Thoracic aorta (tissue), 2 donors: ENCODE results near the gene TRPM2. TPM values are rescaled to one million over a fixed set of nuclear protein-coding genes. Genes with fewer than 3 reads are reported as not detected.

Experiments
- ATAC-seq: fragments of 150-250 bp; one replicate; pipeline ENCODE4 v1.8.0; 2017; ENCODE audit warnings: low read depth; ENCODE audit not compliant: insufficient number of reproducible peaks, low FRiP score
- DNase-seq: peaks from one replicate; pipeline ENCODE4 v3.0.0-alpha.2; 2020; ENCODE audit warnings: low spot score
- H3K27ac ChIP-seq, 2 donors: fragments of 200-600 bp; sonication (generic); 1 replicate in 1 of 2; 2 replicates in 1 of 2; pipeline ENCODE4 v1.5.1; 2016; ENCODE audit warnings: mild to moderate bottlenecking in 2 of 2, moderate library complexity in 2 of 2
- H3K27me3 ChIP-seq: fragments of 200-600 bp; sonication (generic); replicated peaks from 2 replicates; pipeline ENCODE4 v1.6.0; 2016; ENCODE audit warnings: mild to moderate bottlenecking; ENCODE audit not compliant: insufficient read depth
- H3K36me3 ChIP-seq: fragments of 200-600 bp; sonication (generic); one replicate; pipeline ENCODE4 v1.5.1; 2016
- H3K4me1 ChIP-seq, 2 donors: fragments of 200-600 bp; sonication (generic); 1 replicate in 1 of 2; 2 replicates in 1 of 2; pipeline versions ENCODE4 v1.5.1 to v1.6.0; 2016; ENCODE audit warnings: low read depth in 2 of 2, mild to moderate bottlenecking in 1 of 2; ENCODE audit not compliant: control insufficient read depth in 1 of 2
- H3K4me3 ChIP-seq: fragments of 200-600 bp; sonication (generic); 2 replicates; pipeline ENCODE4 v1.5.1; 2016; ENCODE audit warnings: mild to moderate bottlenecking
- H3K9me3 ChIP-seq: fragments of 200-600 bp; sonication (generic); 2 replicates; pipeline ENCODE4 v1.5.1; 2016
- CTCF ChIP-seq: fragments of 200-600 bp; sonication (generic); IDR thresholded peaks from one replicate; pipeline ENCODE4 v1.5.1; 2019; ENCODE audit warnings: antibody characterized with exemption
- total RNA-seq, 2 donors: library from RNA; depleted of rRNA; stranded (reverse); fragments of >200 nt; gene quantifications; one replicate each; pipeline versions ENCODE4 v1.1.0 to v1.2.3, GENCODE V29; 2016

TRPM2 gene
- total RNA-seq, 2 donors from 2014 or later: 10.4 to 12.9 TPM

- no peaks in the 10 kb centered on the region for H3K27me3 ChIP-seq
- peaks cover 5% of the 10 kb centered on the region for H3K9me3 ChIP-seq
- H3K4me1 ChIP-seq: peaks cover 3 to 9% of the 10 kb centered on the region in 2 donors
- no peak for DNase-seq
- no peak for ATAC-seq
- no peak overlapping the region for H3K4me3 ChIP-seq
- no peaks in the 10 kb centered on the region for H3K36me3 ChIP-seq
- H3K27ac ChIP-seq: no peak overlapping the region
- no peak for TF ChIP-seq CTCF
Observed at GRCh38 chr21:44454058-44454457, 100.6 kb downstream of the TRPM2 start.

GRCh38 chr21:44454747-44455523 lies 101.5 kb downstream of the TRPM2 start, which contains the start of gene LRRC3:
LRRC3 (plus strand) TSS chr21:44455510; CDS start chr21:44456645, 1,135 bp downstream.
- TF ChIP-seq CTCF: no peak
- Histone ChIP-seq H3K9me3 (peaks cover 5% of the 10 kb centered on the region), H3K4me1 (peaks cover 3 to 9% of the 10 kb centered on the region in 2 donors), H3K36me3 (no peaks in the 10 kb centered on the region), H3K4me3 (peak within 1 kb of the TSS; percentile 80), H3K27ac (no peak within 1 kb of the TSS), H3K27me3 (no peaks in the 10 kb centered on the region)
- ATAC-seq: peak; percentile 42
- peak; percentile 45 for DNase-seq

DNA sequence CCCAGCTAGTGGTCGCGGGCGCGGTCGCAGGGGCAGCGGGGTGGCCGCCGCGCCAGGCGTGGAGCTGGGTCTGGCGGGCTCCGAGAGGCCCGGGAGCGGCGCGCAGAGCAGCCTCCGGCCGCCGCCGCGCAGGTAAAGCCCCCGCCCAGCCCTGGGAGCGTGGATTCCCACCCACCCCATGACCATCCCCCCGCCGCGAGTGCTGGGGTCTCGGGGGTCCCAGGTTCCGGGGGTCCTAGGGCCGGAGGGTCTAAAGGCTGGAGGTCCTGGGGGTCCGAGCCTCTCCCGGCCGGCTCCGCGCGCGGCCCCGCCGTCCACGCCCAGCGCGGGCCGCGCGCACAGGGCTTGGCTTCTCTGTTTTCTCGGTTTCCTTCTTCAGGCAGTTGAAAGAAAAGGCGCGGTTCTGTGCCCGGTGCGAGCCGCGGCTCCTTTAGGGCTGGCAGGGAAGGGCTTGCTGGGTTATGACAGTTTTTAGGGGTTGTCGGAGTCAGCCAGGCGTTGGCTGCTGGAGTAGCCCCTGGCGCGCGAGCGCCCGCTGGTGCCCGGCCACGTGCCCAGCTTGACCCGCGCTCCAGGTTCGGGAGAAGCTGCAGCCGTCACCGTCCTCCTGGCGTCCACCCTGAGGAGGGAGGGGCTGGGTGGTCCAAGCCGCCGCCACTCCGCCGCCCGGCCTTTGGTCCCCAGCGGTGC lies 102.2 kb downstream of the TRPM2 start:
- H3K27me3 ChIP-seq: no peaks in the 10 kb centered on the region
- peaks cover 3 to 9% of the 10 kb centered on the region in 2 donors for H3K4me1 ChIP-seq
- peaks cover 5% of the 10 kb centered on the region for H3K9me3 ChIP-seq
- DNase-seq (no peak), ATAC-seq (no peak)
- H3K36me3 ChIP-seq: no peaks in the 10 kb centered on the region
- no peak overlapping the region for H3K27ac ChIP-seq
- peak overlapping the region; percentile 80 for H3K4me3 ChIP-seq
- TF ChIP-seq CTCF: no peak

DNA sequence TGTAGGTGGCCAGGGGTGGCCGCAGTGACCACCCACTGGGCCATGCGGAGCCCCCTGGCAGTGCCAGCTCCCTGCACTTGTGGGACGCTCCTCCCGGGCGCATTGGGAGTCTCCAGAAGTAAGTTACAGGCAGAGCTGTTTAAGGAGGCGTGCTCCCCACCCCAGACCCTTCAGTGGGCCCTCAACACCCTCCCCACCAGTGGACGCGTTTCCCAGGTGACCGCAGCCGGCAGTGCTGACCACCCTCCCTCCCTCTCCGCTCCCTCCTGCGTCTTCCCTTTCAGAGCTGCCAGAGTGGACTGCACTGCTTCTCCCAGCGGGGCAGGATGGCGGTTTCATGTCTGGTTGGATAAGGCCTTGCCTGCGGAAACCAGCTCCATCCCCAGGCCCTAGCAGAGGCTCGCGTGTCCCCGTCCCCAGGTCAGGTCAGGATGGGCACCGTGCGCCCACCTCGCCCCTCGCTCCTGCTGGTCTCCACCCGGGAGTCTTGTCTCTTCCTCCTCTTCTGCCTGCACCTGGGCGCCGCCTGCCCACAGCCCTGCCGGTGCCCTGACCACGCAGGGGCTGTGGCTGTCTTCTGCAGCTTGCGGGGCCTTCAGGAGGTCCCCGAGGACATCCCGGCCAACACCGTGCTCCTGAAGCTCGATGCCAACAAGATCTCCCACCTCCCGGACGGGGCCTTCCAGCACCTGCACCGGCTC lies 102.9 kb downstream of the TRPM2 start:
- DNase-seq (no peak), ATAC-seq (no peak)
- Histone ChIP-seq H3K27ac (no peak overlapping the region), H3K27me3 (no peaks in the 10 kb centered on the region), H3K9me3 (peaks cover 5% of the 10 kb centered on the region), H3K4me3 (peak overlapping the region; percentile 80), H3K4me1 (peaks cover 3 to 9% of the 10 kb centered on the region in 2 donors), H3K36me3 (no peaks in the 10 kb centered on the region)
- TF ChIP-seq CTCF: no peak
